IMR-90 (cell line): ENCODE results near the gene REC114.

ENCODE experiments used
- CEBPB ChIP-seq: IDR thresholded peaks from 2 replicates; pipeline ENCODE4 v1.6.1; 2012; ENCODE audit warnings: low read depth, low read length, improper control_type of control experiment
- MAZ ChIP-seq: IDR thresholded peaks from 2 replicates; pipeline ENCODE4 v1.6.1; 2012; ENCODE audit warnings: low read depth, mild to moderate bottlenecking, low read length, improper control_type of control experiment, moderate library complexity, borderline replicate concordance
- POLR2A ChIP-seq: IDR thresholded peaks from 2 replicates; pipeline ENCODE4 v1.6.1; 2012; ENCODE audit warnings: mild to moderate bottlenecking, low read depth, low read length
- RFX5 ChIP-seq: IDR thresholded peaks from 2 replicates; pipeline ENCODE4 v1.8.0; 2012; ENCODE audit warnings: low read depth, mild to moderate bottlenecking, low read length, moderate library complexity
- TF ChIP-seq, protein P1 (sequence below): conservative IDR thresholded peaks from 2 replicates; pipeline ENCODE4 v1.5.1; 2012; ENCODE audit warnings: mild to moderate bottlenecking, low read depth, low read length, improper control_type of control experiment

DNA sequence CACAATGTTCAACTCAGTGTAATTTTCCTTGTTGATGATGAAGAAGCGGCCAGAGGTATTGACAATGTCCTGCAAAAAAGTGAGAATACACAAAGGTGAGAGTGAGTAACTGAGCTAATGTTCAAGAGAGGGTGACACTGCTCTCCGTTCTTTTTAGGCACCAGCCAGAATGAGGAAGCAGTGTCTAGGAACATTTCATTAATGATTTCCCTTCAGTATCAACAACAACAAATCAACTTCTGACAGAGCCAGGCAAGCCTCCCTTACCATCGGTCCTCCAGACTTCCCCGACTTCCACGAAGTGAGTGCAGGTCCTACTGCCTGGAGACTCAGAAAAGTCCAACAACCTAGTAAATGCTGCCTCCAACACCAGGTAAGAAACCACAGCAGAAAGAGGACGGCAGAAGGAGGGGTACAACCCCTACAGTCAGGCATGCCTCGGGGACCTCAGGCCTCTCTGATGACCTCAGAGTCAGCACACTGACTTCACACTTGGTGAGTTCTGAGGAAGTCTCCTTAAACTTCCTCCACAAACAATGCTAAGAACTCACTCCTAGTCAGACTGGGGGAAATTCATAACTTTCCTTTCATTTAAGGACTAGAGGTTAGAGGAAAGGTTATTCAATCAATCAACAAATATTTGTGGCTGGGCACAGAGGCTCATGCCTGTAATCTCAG is 127.5 kb downstream of the REC114 start:
- TF ChIP-seq, protein P1, sequence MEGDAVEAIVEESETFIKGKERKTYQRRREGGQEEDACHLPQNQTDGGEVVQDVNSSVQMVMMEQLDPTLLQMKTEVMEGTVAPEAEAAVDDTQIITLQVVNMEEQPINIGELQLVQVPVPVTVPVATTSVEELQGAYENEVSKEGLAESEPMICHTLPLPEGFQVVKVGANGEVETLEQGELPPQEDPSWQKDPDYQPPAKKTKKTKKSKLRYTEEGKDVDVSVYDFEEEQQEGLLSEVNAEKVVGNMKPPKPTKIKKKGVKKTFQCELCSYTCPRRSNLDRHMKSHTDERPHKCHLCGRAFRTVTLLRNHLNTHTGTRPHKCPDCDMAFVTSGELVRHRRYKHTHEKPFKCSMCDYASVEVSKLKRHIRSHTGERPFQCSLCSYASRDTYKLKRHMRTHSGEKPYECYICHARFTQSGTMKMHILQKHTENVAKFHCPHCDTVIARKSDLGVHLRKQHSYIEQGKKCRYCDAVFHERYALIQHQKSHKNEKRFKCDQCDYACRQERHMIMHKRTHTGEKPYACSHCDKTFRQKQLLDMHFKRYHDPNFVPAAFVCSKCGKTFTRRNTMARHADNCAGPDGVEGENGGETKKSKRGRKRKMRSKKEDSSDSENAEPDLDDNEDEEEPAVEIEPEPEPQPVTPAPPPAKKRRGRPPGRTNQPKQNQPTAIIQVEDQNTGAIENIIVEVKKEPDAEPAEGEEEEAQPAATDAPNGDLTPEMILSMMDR = no peak
- TF ChIP-seq POLR2A (no peak), RFX5 (no peak), MAZ (no peak), CEBPB (no peak)
